Upper lobe of right lung (tissue), 1 donor: Measurements from ENCODE around the gene CDH23. TPM values are rescaled to one million over a fixed set of nuclear protein-coding genes. Genes with fewer than 3 reads are reported as not detected.

Experiments used
- ATAC-seq: fragments of 200-7000 bp; cut with Tn5 transposase; one replicate; pipeline ENCODE4 v1.9.1; 2020; ENCODE audit warnings: mild to moderate bottlenecking, moderate library complexity
- DNase-seq: peaks from one replicate; pipeline ENCODE4 v3.0.0-alpha.2; 2020
- H3K27ac ChIP-seq: fragments of 200-600 bp; one replicate; pipeline ENCODE4 v1.8.0; 2022
- H3K27me3 ChIP-seq: fragments of 200-600 bp; one replicate; pipeline ENCODE4 v1.8.0; 2022; ENCODE audit warnings: mild to moderate bottlenecking
- H3K36me3 ChIP-seq: fragments of 200-600 bp; one replicate; pipeline ENCODE4 v1.8.0; 2022
- H3K4me1 ChIP-seq: fragments of 200-600 bp; one replicate; pipeline ENCODE4 v1.8.0; 2022
- H3K4me3 ChIP-seq: fragments of 200-600 bp; one replicate; pipeline ENCODE4 v1.8.0; 2022; ENCODE audit warnings: mild to moderate bottlenecking
- H3K9me3 ChIP-seq: fragments of 200-600 bp; one replicate; pipeline ENCODE4 v1.8.0; 2022
- CTCF ChIP-seq: fragments of 200-600 bp; IDR thresholded peaks from one replicate; pipeline ENCODE4 v1.8.0; 2022; ENCODE audit warnings: antibody characterized with exemption
- intact Hi-C: fragments of 100-400 bp; cut with DNase I; formaldehyde crosslinking; loops from one replicate; pipeline ENCODE4 v1.11.0; 2022
- total RNA-seq: library from RNA; stranded (reverse); fragmentation: NEBNext Ultra II Directional; extraction: Animal tissue kit (Norgen Biotek cat#: 25700); gene quantifications from one replicate; pipeline ENCODE4 v1.2.1, GENCODE V29; 2021
- donor health status: DM: no; HTN: yes; CAD: no; lungs with severe emphysema.

Gene CDH23
- total RNA-seq, 1 donor from 2014 or later, result 10.9 TPM

- no peak for TF ChIP-seq CTCF
- Histone ChIP-seq H3K4me3 (no peak overlapping the region), H3K36me3 (no peaks in the 10 kb centered on the region), H3K27ac (no peak overlapping the region), H3K9me3 (no peaks in the 10 kb centered on the region), H3K4me1 (no peaks in the 10 kb centered on the region), H3K27me3 (no peaks in the 10 kb centered on the region)
- intact Hi-C loops, result no loop called here
- DNase-seq, result no peak
- no peak for ATAC-seq
Observed at GRCh38 chr10:71605263-71605962, 208.7 kb downstream of the CDH23 start.

- DNase-seq (no peak), ATAC-seq (no peak)
- no peak for TF ChIP-seq CTCF
- H3K9me3 ChIP-seq, result no peaks in the 10 kb centered on the region
- H3K27ac ChIP-seq, result no peak overlapping the region
- H3K4me1 ChIP-seq, result no peaks in the 10 kb centered on the region
- H3K36me3 ChIP-seq, result no peaks in the 10 kb centered on the region
- H3K4me3 ChIP-seq, result no peak overlapping the region
- intact Hi-C loops, result no loop called here
- H3K27me3 ChIP-seq, result no peaks in the 10 kb centered on the region
Observed at GRCh38 chr10:71606257-71607081, 209.7 kb downstream of the CDH23 start.

- no peak overlapping the region for H3K4me3 ChIP-seq
- no peak for ATAC-seq
- no peaks in the 10 kb centered on the region for H3K4me1 ChIP-seq
- H3K27me3 ChIP-seq, result no peaks in the 10 kb centered on the region
- TF ChIP-seq CTCF, result no peak
- H3K27ac ChIP-seq, result no peak overlapping the region
- no peaks in the 10 kb centered on the region for H3K9me3 ChIP-seq
- no peak for DNase-seq
- H3K36me3 ChIP-seq, result no peaks in the 10 kb centered on the region
- intact Hi-C loops, result no loop called here
Observed at GRCh38 chr10:71607082-71607443, 210.3 kb downstream of the CDH23 start.

GRCh38 chr10:71608819-71609768, 212.4 kb downstream of the CDH23 start:
- ATAC-seq (peak; percentile 71), DNase-seq (peak; percentile 87)
- no peaks in the 10 kb centered on the region for H3K36me3 ChIP-seq
- H3K4me3 ChIP-seq, result no peak overlapping the region
- TF ChIP-seq CTCF, result peak; percentile 74
- intact Hi-C loops, result no loop called here
- no peaks in the 10 kb centered on the region for H3K9me3 ChIP-seq
- H3K4me1 ChIP-seq, result peaks cover 6% of the 10 kb centered on the region
- H3K27me3 ChIP-seq, result no peaks in the 10 kb centered on the region
- H3K27ac ChIP-seq, result no peak overlapping the region

- no peaks in the 10 kb centered on the region for H3K36me3 ChIP-seq
- no peak for DNase-seq
- no peaks in the 10 kb centered on the region for H3K27me3 ChIP-seq
- ATAC-seq, result no peak
- no peaks in the 10 kb centered on the region for H3K9me3 ChIP-seq
- H3K4me3 ChIP-seq, result no peak overlapping the region
- intact Hi-C loops, result no loop called here
- H3K27ac ChIP-seq, result no peak overlapping the region
- no peak for TF ChIP-seq CTCF
- H3K4me1 ChIP-seq, result peaks cover 6% of the 10 kb centered on the region
Observed at GRCh38 chr10:71610651-71611050, 213.9 kb downstream of the CDH23 start.
